PC-3 (cell line): ENCODE measurements around the gene LIN37.

Experiments
- CTCF ChIP-seq: fragments of 300-600 bp; sonication (generic); conservative IDR thresholded peaks from 2 replicates; pipeline ENCODE4 v1.5.1; 2017; ENCODE audit warnings: antibody characterized with exemption, low read depth, mild to moderate bottlenecking, low read length
- EZH2phosphoT487 ChIP-seq: fragments of 300-600 bp; sonication (generic); IDR thresholded peaks from 2 replicates; pipeline ENCODE4 v1.6.1; 2018; ENCODE audit warnings: mild to moderate bottlenecking, antibody characterized with exemption, low read length, borderline replicate concordance

GRCh38 chr19:35789978-35790944 is 41.9 kb downstream of the LIN37 start:
- TF ChIP-seq CTCF (no peak), EZH2phosphoT487 (no peak)
